HepG2 (cell line): ENCODE data around the gene DUSP9. TPM values are rescaled to one million over a fixed set of nuclear protein-coding genes. Genes with fewer than 3 reads are reported as not detected.

ENCODE experiments used
- AFF4 ChIP-seq: sonication (generic); formaldehyde crosslinking; IDR thresholded peaks from 2 replicates; pipeline ENCODE4 v1.4.0; 2020; ENCODE audit warnings: missing genetic modification reagents
- AGO1 ChIP-seq: fragments of 200-400 bp; formaldehyde crosslinking; IDR thresholded peaks from 2 replicates; pipeline ENCODE4 v1.6.1; 2017; ENCODE audit warnings: mild to moderate bottlenecking, low read depth, low read length, moderate library complexity; ENCODE audit not compliant: poor library complexity, severe bottlenecking
- DZIP1 ChIP-seq: sonication (generic); formaldehyde crosslinking; IDR thresholded peaks from 2 replicates; pipeline ENCODE4 v1.5.0; 2020; ENCODE audit warnings: mild to moderate bottlenecking, missing genetic modification reagents
- GLMP ChIP-seq: sonication (generic); formaldehyde crosslinking; IDR thresholded peaks from 2 replicates; pipeline ENCODE4 v1.9.0; 2021; ENCODE audit warnings: missing genetic modification reagents, mild to moderate bottlenecking, borderline replicate concordance
- IRF2 ChIP-seq: IDR thresholded peaks from 2 replicates; pipeline ENCODE4 v1.6.1; 2018; ENCODE audit warnings: missing genetic modification reagents, missing compliant biosample characterization
- MEF2D ChIP-seq: sonication (generic); formaldehyde crosslinking; IDR thresholded peaks from 2 replicates; pipeline ENCODE4 v1.5.1; 2020; ENCODE audit warnings: mild to moderate bottlenecking, missing genetic modification reagents
- NFATC3 ChIP-seq: sonication (generic); formaldehyde crosslinking; IDR thresholded peaks from 2 replicates; pipeline ENCODE4 v1.5.1; 2020; ENCODE audit warnings: mild to moderate bottlenecking, missing genetic modification reagents
- PPARG ChIP-seq: conservative IDR thresholded peaks from 2 replicates; pipeline ENCODE4 v1.6.1; 2016; ENCODE audit warnings: missing biosample characterization, missing genetic modification reagents
- SRSF9 ChIP-seq: fragments of 200-400 bp; formaldehyde crosslinking; IDR thresholded peaks from 2 replicates; pipeline ENCODE4 v1.6.1; 2018; ENCODE audit warnings: borderline replicate concordance, mild to moderate bottlenecking, low read depth, low read length; ENCODE audit not compliant: insufficient read depth, poor library complexity, severe bottlenecking
- USF2 ChIP-seq, 2 experiments: sonication (generic) in 1 of 2; formaldehyde crosslinking in 1 of 2; IDR thresholded peaks; 2 replicates each; pipeline versions ENCODE4 v1.5.1 to v1.6.1; 2011 to 2020; ENCODE audit warnings: borderline replicate concordance in 1 of 2, low read depth in 1 of 2, low read length in 1 of 2, mild to moderate bottlenecking in 1 of 2, missing genetic modification reagents in 1 of 2, moderate library complexity in 1 of 2
- ZBTB26 ChIP-seq: IDR thresholded peaks from 2 replicates; pipeline ENCODE4 v1.6.1; 2016; ENCODE audit warnings: missing compliant biosample characterization, missing genetic modification reagents, borderline replicate concordance
- ZNF282 ChIP-seq: fragments of 450-650 bp; IDR thresholded peaks from 2 replicates; pipeline ENCODE4 v1.6.1; 2018; ENCODE audit not compliant: partially characterized antibody
- ZNF383 ChIP-seq: sonication (generic); formaldehyde crosslinking; IDR thresholded peaks from 2 replicates; pipeline ENCODE4 v1.4.0; 2020; ENCODE audit warnings: missing genetic modification reagents, mild to moderate bottlenecking, borderline replicate concordance
- polyA plus RNA-seq, 8 experiments: library from polyadenylated mRNA; depleted of rRNA in 3 of 8; stranded (reverse) in 7 of 8; unstranded in 1 of 8; fragments of >200 nt; fragmentation: Illumina TruSeq in 4 of 8; extraction: Trizol in 4 of 8; gene quantifications; 2 replicates each; pipeline versions ENCODE4 v1.2.1 to v1.2.3, GENCODE V29; 2011 to 2016; ENCODE audit warnings: low read depth in 4 of 8, missing spikeins in 1 of 8, mixed read lengths in 1 of 8; ENCODE audit not compliant: insufficient read depth in 1 of 8
- total RNA-seq, 5 experiments: library from RNA; depleted of rRNA; stranded (reverse); fragments of >200 nt; fragmentation: Illumina TruSeq; extraction: Trizol; gene quantifications; 2 replicates each; pipeline ENCODE4 v1.2.3, GENCODE V29; 2016; ENCODE audit warnings: low read depth in 1 of 5

Gene DUSP9
- total and polyA plus RNA-seq, 2 of the 13 experiments (the other 11 are each of a cell fraction or from before 2014, with no cell fraction given), result 235 to 435 TPM

GRCh38 chrX:153623310-153624029 is 23.5 kb upstream of the DUSP9 start (continued):
- TF ChIP-seq USF2 (IDR thresholded peaks at IDR 0.05; ENCODE audit: low read depth, low read length) (no peak), USF2 (CRISPR knock-in tag; IDR thresholded peaks at IDR 0.05; ENCODE audit: borderline replicate concordance) (no peak; the same call in 1 of the 2 replicates), GLMP (CRISPR knock-in tag) (no peak), AGO1 (no peak), ZNF282 (no peak), IRF2 (CRISPR knock-in tag) (peak; percentile 63; the same call in 1 of the 2 replicates), AFF4 (peak; percentile 91), PPARG (CRISPR knock-in tag) (peak; percentile 75), ZNF383 (CRISPR knock-in tag) (no peak), ZBTB26 (CRISPR knock-in tag) (peak; percentile 40; the same call in 1 of the 2 replicates), MEF2D (no peak; the same call in 1 of the 2 replicates), NFATC3 (no peak), SRSF9 (no peak), DZIP1 (CRISPR knock-in tag) (no peak)
